Aorta (tissue), 4 donors: Measurements from ENCODE around the gene CEP128. TPM values are rescaled to one million over a fixed set of nuclear protein-coding genes. Genes with fewer than 3 reads are reported as not detected.

ENCODE experiments used
- polyA plus RNA-seq, 2 donors: library from polyadenylated mRNA; stranded (reverse); fragments of 200-250 nt; gene quantifications; one replicate each; pipeline ENCODE4 v1.2.3, GENCODE V29; 2013
- total RNA-seq, 2 donors: library from RNA; stranded (reverse); fragmentation: NEBNext Ultra II Directional; extraction: Animal tissue kit (Norgen Biotek cat#: 25700); gene quantifications; one replicate each; pipeline ENCODE4 v1.2.1, GENCODE V29; 2021
- donor health status: healthy with polysubstance abuse.
- donor health status: Bipolar disorder and iron deficiency.
- donor health status: DM: no; HTN: no; CAD: no.
- donor health status: DM: yes; HTN: yes; CAD: no.

CEP128 gene
- total and polyA plus RNA-seq, 4 donors, result 0.95 to 8.4 (median 4.4) TPM

Other genes starting within 250 kb of the CEP128 start
- gene TSHR, start 13.9 kb upstream of the CEP128 start, total RNA-seq, result under 1 TPM; 0.29 to 0.30 TPM
- gene TSHR, start 13.9 kb upstream of the CEP128 start, polyA plus RNA-seq, result under 1 TPM in 1 of 2 donors, not detected in 1; 0.13 TPM